IPS-18c (cell line): ENCODE results near the gene RASGRF2.

Source experiments
- H3K4me3 ChIP-seq: 2 replicates; pipeline ENCODE4 v1.7.0; 2013; ENCODE audit warnings: low read depth, mild to moderate bottlenecking, low read length, moderate library complexity; ENCODE audit not compliant: insufficient read depth
- H3K9me3 ChIP-seq: one replicate; pipeline ENCODE4 v1.6.1; 2013; ENCODE audit warnings: mild to moderate bottlenecking, low read length, moderate library complexity; ENCODE audit not compliant: control insufficient read depth, insufficient read depth

The RASGRF2 gene

DNA sequence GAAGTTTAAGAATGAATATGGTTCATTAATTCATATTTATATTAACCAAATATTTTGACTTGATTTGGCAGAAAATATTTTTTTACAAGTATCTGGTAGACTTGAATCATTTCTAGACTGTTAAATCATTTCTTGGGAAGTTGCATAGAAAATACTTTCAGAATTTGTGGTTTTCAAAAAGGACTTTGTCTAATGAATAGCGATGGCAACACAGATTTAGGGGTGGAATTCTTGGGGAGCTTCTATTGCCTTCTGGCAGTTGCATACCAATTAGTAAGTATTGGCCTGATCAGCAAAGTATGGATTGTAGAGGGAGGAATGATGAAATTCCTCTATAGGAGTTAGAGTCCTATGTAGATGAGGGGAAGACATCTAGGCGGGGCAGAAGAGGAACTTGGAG lies 204.3 kb downstream of the RASGRF2 start:
- no peaks in the 10 kb centered on the region for H3K9me3 ChIP-seq

GRCh38 chr5:81164936-81165335 lies 204.8 kb downstream of the RASGRF2 start:
- Histone ChIP-seq H3K9me3 (no peaks in the 10 kb centered on the region), H3K4me3 (no peak overlapping the region)

More for the DNA sequence above, 204.3 kb downstream of the RASGRF2 start:
- no peak overlapping the region for H3K4me3 ChIP-seq

DNA sequence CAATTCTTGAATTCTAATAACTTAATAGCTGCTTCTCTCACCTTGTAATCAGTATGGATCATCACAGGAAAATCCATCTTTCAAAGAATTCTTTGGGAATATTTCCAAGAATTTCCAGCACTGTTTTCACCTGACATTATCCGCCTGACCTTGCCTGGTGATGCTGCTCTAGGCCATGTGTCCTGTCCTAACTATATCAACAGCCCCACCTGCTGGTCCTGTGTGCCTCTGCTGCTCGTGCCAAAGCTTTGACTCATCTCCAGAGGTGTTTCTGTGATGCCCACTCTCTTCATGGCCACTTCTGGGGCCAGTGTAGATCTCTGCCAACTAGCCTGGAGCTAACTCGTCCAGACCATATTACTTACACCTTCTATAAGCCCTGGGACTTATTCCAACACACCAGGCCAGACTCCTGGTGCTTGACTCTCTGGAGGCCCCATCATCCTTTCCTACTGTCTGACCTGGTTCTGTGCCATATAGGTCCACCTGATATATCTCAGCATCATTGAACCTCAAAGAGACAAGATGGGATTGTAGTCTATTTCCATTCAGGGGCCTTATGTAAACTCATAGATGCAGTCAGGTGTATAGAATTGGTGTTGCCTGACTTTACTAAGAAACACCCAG lies 205.4 kb downstream of the RASGRF2 start:
- no peak overlapping the region for H3K4me3 ChIP-seq
- H3K9me3 ChIP-seq = no peaks in the 10 kb centered on the region

GRCh38 chr5:81166430-81166829 lies 206.3 kb downstream of the RASGRF2 start:
- no peaks in the 10 kb centered on the region for H3K9me3 ChIP-seq
- H3K4me3 ChIP-seq = no peak overlapping the region

DNA sequence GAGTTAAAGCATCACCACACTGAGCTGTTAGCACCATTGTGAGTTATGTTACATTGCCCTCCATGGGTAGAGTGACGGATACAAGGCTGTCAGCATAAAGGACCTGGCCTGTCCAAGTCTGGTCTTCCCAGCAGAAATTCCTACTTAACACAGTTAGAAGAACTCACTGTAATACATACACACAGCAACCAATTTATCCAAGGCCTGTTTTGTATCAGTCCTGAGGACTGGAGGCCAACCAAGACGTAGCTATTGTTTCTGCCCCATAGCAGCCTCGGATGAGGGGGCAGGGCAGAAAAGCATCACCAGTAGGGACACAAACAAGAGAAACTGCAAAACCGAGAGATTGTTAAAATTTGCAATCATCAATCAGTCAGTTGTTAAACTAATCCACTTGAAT lies 206.9 kb downstream of the RASGRF2 start:
- Histone ChIP-seq H3K4me3 (no peak overlapping the region), H3K9me3 (no peaks in the 10 kb centered on the region)

GRCh38 chr5:81167544-81167943 lies 207.4 kb downstream of the RASGRF2 start:
- H3K9me3 ChIP-seq = no peaks in the 10 kb centered on the region
- H3K4me3 ChIP-seq = no peak overlapping the region

DNA sequence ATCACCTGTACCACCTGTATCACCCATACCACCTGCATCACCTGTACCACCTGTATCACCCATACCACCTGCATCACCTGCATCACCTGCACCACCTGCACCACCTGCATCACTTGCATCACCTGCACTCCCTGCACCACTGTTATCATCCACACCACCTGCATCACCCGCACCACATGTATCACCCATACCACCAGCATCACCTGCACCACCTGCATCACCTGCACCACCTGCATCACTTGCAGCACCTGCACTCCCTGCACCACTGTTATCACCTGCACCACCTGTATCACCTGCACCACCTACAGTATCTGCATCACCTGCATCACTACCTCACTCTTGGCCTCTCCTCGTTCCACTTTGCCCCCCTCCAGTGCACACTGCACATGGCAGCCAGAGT lies 209.8 kb downstream of the RASGRF2 start:
- H3K4me3 ChIP-seq = no peak overlapping the region
- H3K9me3 ChIP-seq = no peaks in the 10 kb centered on the region

- Histone ChIP-seq H3K9me3 (no peaks in the 10 kb centered on the region), H3K4me3 (no peak overlapping the region)
These were observed 211.6 kb downstream of the RASGRF2 start for GRCh38 chr5:81171769-81172168.

DNA sequence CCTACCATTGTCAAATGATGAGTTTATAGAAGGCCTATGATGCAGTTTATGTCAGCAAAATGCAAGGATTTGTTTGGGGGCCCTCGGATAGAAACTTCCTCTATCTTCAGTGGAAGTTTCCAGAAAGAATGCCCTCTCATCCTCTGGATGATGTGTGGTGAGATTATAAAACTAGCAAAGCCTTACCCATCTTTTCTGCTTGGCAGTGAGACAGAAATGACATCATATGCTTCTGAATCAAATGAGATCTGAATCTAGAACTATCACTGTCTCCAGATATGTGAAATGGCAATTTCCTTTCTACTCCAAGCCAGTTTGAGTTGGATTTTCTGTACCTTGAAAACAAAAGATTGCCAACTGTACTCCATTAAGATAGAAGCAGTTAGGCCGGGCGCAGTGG lies 212.5 kb downstream of the RASGRF2 start:
- Histone ChIP-seq H3K9me3 (no peaks in the 10 kb centered on the region), H3K4me3 (no peak overlapping the region)

- Histone ChIP-seq H3K9me3 (no peaks in the 10 kb centered on the region), H3K4me3 (no peak overlapping the region)
These were observed 216.9 kb downstream of the RASGRF2 start for GRCh38 chr5:81177061-81177460.

- H3K4me3 ChIP-seq = no peak overlapping the region
- no peaks in the 10 kb centered on the region for H3K9me3 ChIP-seq
These were observed 219.8 kb downstream of the RASGRF2 start for GRCh38 chr5:81179959-81180358.

DNA sequence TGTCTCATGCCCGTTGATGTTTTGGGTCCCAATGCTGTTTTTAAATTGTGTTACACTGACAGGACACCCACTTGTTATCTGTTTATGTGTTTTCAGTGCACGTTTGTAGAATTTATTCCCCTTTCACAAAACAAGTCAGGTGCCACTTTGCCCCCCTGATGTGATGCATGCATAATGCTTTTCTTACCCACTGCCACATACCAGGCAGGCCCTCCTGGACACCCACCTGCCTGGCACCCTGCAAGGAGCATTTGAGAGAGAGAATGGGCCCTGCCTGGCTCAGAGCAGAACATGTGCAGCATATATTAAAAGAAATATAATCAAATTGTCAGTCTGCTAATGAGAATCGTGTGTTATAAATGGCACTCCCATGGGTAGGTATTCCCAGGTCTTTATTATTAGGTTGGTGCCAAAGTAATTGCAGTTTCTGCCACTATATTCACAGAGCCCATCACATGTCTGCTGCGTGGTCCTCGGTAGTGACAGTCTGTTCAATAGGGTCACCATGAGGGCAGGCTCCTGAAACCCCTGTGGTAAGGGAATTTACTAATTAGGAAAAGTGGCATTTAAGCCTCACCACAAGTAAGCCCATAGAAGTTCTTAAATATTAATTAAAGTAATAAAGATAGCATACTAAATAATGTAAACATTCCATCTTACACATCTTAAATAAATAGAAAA lies 220.8 kb downstream of the RASGRF2 start:
- Histone ChIP-seq H3K4me3 (no peak overlapping the region), H3K9me3 (no peaks in the 10 kb centered on the region)

GRCh38 chr5:81181576-81182316 lies 221.6 kb downstream of the RASGRF2 start:
- Histone ChIP-seq H3K4me3 (no peak overlapping the region), H3K9me3 (no peaks in the 10 kb centered on the region)

DNA sequence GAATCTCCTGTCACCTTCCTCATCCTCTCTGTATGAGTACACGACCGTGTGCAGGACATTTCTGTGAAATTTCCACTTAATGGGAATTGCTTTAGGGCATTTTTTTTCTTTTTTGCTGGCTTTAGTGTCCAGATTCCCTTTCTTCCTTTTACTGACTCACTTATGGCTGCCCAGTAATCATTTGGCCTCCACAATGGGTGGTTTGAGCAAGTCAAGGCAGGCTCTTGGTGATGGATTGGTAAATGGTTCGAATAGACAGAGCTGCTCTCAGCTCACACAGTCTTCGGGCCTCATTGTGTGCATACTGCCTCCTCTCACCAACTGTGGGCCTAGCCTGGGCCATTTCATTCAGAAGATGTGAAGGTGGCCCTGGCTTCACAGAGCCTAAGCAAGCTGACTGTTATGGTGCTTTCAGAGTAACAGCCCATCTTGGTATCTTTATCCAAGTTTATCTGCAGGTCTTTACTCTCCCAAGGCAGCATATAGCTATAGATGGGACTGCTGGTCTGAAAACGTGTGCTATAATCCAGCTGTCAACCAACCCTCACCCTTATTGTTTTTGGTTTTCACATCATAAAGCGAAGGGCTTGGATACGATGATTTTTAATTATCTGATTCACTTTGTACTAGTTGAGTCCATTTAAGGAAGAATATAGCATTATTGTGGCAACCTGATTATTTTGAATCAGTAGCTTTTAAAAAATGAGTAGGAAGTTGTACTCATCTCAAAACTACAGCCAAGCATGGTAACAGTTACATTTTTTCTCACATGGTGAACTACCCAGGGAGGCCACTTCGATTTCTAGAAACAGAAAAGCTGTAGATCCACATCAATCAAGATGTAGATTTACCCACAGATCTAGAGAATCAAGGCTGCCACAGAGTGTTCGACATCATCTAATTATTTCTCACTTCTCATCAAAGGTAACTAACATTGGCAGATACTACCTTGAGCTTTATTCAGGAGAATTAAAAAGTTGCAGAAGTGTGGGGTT lies 222.5 kb downstream of the RASGRF2 start:
- no peak overlapping the region for H3K4me3 ChIP-seq
- H3K9me3 ChIP-seq = no peaks in the 10 kb centered on the region

DNA sequence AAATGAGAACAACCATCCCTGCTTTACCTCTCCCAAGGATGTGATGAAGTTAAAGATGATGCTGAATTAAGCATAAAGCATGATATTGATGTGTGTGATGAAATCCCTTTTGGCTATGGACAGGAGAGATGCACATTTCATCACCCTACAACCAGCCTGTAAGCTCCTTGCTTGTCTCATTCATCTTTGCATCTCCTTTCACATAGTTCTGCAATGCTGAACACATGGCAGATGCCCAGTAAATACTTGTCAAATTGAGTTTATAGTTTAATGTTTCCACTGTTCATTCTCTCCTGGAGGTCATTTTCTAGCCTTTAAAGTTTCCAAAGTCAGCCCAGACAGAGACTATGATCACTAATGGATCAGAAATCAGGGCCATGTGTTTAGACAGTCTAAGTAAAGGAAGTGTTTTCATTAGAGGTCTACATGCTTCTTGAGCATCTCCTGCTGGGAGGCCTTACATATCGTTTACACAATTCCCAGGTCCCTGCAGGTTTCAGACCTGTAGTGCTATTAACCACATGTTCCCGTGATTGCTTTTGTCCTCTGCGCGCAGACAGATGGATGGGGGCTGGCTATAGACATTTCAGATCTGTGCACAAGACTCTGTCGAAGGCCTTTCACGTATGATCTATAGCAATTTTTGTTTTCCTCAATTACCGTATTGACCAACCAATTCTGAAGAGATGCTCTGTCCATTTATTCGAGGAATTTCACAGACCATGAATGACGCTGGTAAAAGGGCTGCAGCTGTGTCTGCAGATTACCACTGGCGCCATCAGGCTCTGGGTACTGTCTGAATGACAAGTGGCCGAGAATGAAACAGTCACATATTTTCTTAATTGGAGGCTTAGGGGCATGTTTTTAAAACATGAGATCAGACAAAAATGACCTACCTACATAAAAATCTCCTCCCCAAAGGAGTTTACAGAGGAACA lies 223.9 kb downstream of the RASGRF2 start:
- no peaks in the 10 kb centered on the region for H3K9me3 ChIP-seq
- H3K4me3 ChIP-seq = no peak overlapping the region

GRCh38 chr5:81184749-81185110 lies 224.6 kb downstream of the RASGRF2 start:
- Histone ChIP-seq H3K9me3 (no peaks in the 10 kb centered on the region), H3K4me3 (no peak overlapping the region)
